Duodenal mucosa (tissue), 2 donors: Measurements from ENCODE around the gene ATAD3C.

ENCODE experiments used
- H3K27ac ChIP-seq: one replicate; pipeline ENCODE4 v1.7.0; 2013; ENCODE audit warnings: low read depth, low read length
- H3K27me3 ChIP-seq, 2 donors: one replicate each; pipeline ENCODE4 v1.7.0; 2013; ENCODE audit warnings: low read length in 2 of 2, control low read depth in 1 of 2; ENCODE audit not compliant: insufficient read depth in 2 of 2, control insufficient read depth in 1 of 2
- H3K36me3 ChIP-seq, 2 donors: one replicate each; pipeline ENCODE4 v1.7.0; 2013; ENCODE audit warnings: low read length in 2 of 2, control low read depth in 1 of 2; ENCODE audit not compliant: insufficient read depth in 2 of 2, control insufficient read depth in 1 of 2
- H3K4me1 ChIP-seq, 2 donors: one replicate each; pipeline ENCODE4 v1.7.0; 2013; ENCODE audit warnings: low read length in 2 of 2, control low read depth in 1 of 2; ENCODE audit not compliant: insufficient read depth in 2 of 2, control insufficient read depth in 1 of 2
- H3K4me3 ChIP-seq, 2 donors: one replicate each; pipeline ENCODE4 v1.7.0; 2013; ENCODE audit warnings: low read length in 2 of 2, low read depth in 1 of 2
- H3K9ac ChIP-seq, 2 donors: one replicate each; pipeline ENCODE4 v1.7.0; 2013; ENCODE audit warnings: low read length in 2 of 2, low read depth in 1 of 2
- H3K9me3 ChIP-seq, 2 donors: one replicate each; pipeline ENCODE4 v1.7.0; 2013; ENCODE audit warnings: low read length in 2 of 2, control low read depth in 1 of 2; ENCODE audit not compliant: control insufficient read depth in 1 of 2

ATAD3C gene

GRCh38 chr1:1419363-1419812 lies 30.1 kb upstream of the ATAD3C start:
- no peaks in the 10 kb centered on the region for H3K36me3 ChIP-seq
- H3K4me3 ChIP-seq, result peak overlapping the region in 1 of 2 donors; percentile 15
- no peaks in the 10 kb centered on the region for H3K9me3 ChIP-seq
- H3K27me3 ChIP-seq, result peaks cover 0 to 2% of the 10 kb centered on the region in 2 donors
- H3K27ac ChIP-seq, result peak overlapping the region; percentile 20
- no peaks in the 10 kb centered on the region for H3K4me1 ChIP-seq
- no peak overlapping the region for H3K9ac ChIP-seq

- peak overlapping the region; percentile 20 for H3K27ac ChIP-seq
- no peaks in the 10 kb centered on the region for H3K9me3 ChIP-seq
- H3K4me3 ChIP-seq, result peak overlapping the region in 1 of 2 donors; percentile 15
- no peaks in the 10 kb centered on the region for H3K4me1 ChIP-seq
- peaks cover 0 to 2% of the 10 kb centered on the region in 2 donors for H3K27me3 ChIP-seq
- no peaks in the 10 kb centered on the region for H3K36me3 ChIP-seq
- no peak overlapping the region for H3K9ac ChIP-seq
These were observed 29.5 kb upstream of the ATAD3C start for GRCh38 chr1:1419813-1420653.

GRCh38 chr1:1420654-1421141 lies 28.8 kb upstream of the ATAD3C start:
- no peaks in the 10 kb centered on the region for H3K36me3 ChIP-seq
- H3K9ac ChIP-seq, result no peak overlapping the region
- peaks cover 0 to 2% of the 10 kb centered on the region in 2 donors for H3K27me3 ChIP-seq
- no peaks in the 10 kb centered on the region for H3K9me3 ChIP-seq
- no peaks in the 10 kb centered on the region for H3K4me1 ChIP-seq
- H3K27ac ChIP-seq, result peak overlapping the region; percentile 6
- no peak overlapping the region for H3K4me3 ChIP-seq

- Histone ChIP-seq H3K4me3 (no peak within 1 kb of the TSS), H3K27me3 (peaks cover under 1 to 2% of the 10 kb centered on the region in 2 donors), H3K4me1 (no peaks in the 10 kb centered on the region), H3K27ac (peak within 1 kb of the TSS; percentile 6), H3K9ac (no peak within 1 kb of the TSS), H3K36me3 (no peaks in the 10 kb centered on the region), H3K9me3 (no peaks in the 10 kb centered on the region)
These were observed 28.2 kb upstream of the ATAD3C start, which contains the start of gene ANKRD65 for GRCh38 chr1:1421147-1421906. Gene ANKRD65 (minus strand): TSS chr1:1421276. CDS start chr1:1421005, 271 bp downstream.

GRCh38 chr1:1421907-1422464 lies 27.5 kb upstream of the ATAD3C start:
- H3K27ac ChIP-seq, result no peak overlapping the region
- no peaks in the 10 kb centered on the region for H3K36me3 ChIP-seq

GRCh38 chr1:1422465-1423244 lies 26.8 kb upstream of the ATAD3C start:
- no peaks in the 10 kb centered on the region for H3K36me3 ChIP-seq
- no peak overlapping the region for H3K9ac ChIP-seq
- no peaks in the 10 kb centered on the region for H3K4me1 ChIP-seq
- H3K27me3 ChIP-seq, result peaks cover 2 to 5% of the 10 kb centered on the region in 2 donors
- H3K4me3 ChIP-seq, result no peak overlapping the region
- no peak overlapping the region for H3K27ac ChIP-seq
- no peaks in the 10 kb centered on the region for H3K9me3 ChIP-seq

More at GRCh38 chr1:1421907-1422464, 27.5 kb upstream of the ATAD3C start:
- no peaks in the 10 kb centered on the region for H3K4me1 ChIP-seq
- peaks cover 2 to 5% of the 10 kb centered on the region in 2 donors for H3K27me3 ChIP-seq
- no peak overlapping the region for H3K9ac ChIP-seq
- H3K9me3 ChIP-seq, result no peaks in the 10 kb centered on the region
- H3K4me3 ChIP-seq, result no peak overlapping the region

GRCh38 chr1:1423245-1423597 lies 26.3 kb upstream of the ATAD3C start:
- Histone ChIP-seq H3K4me1 (no peaks in the 10 kb centered on the region), H3K4me3 (no peak overlapping the region), H3K27ac (no peak overlapping the region), H3K9ac (no peak overlapping the region), H3K9me3 (no peaks in the 10 kb centered on the region), H3K36me3 (no peaks in the 10 kb centered on the region), H3K27me3 (peaks cover 3 to 5% of the 10 kb centered on the region in 2 donors)

- no peak overlapping the region for H3K27ac ChIP-seq
- H3K4me1 ChIP-seq, result no peaks in the 10 kb centered on the region
- no peak overlapping the region for H3K9ac ChIP-seq
These were observed 24.8 kb upstream of the ATAD3C start for GRCh38 chr1:1424707-1425106.

GRCh38 chr1:1425426-1425752 lies 24.1 kb upstream of the ATAD3C start:
- no peaks in the 10 kb centered on the region for H3K9me3 ChIP-seq
- no peak overlapping the region for H3K4me3 ChIP-seq
- H3K27ac ChIP-seq, result no peak overlapping the region
- H3K27me3 ChIP-seq, result peaks cover 5% of the 10 kb centered on the region in 2 donors
- no peaks in the 10 kb centered on the region for H3K36me3 ChIP-seq
- no peak overlapping the region for H3K9ac ChIP-seq
- H3K4me1 ChIP-seq, result no peaks in the 10 kb centered on the region

More at GRCh38 chr1:1424707-1425106, 24.8 kb upstream of the ATAD3C start:
- Histone ChIP-seq H3K9me3 (no peaks in the 10 kb centered on the region), H3K27me3 (peaks cover 5% of the 10 kb centered on the region in 2 donors), H3K4me3 (no peak overlapping the region), H3K36me3 (no peaks in the 10 kb centered on the region)
